Stimulated activated CD8-positive, alpha-beta memory T cell treated with anti-CD3 and anti-CD28 coated beads, Interleukin-4, amount 100 ng/mL, for 48 hours (primary cell): ENCODE results near the gene CHP1.
"Not testable (repeated sequence)": the region's sequence is repeated elsewhere in the genome, so short reads cannot be mapped to it uniquely, and the experiment has no call there.

ENCODE experiments used
- DNase-seq: peaks from one replicate; pipeline ENCODE4 v3.0.0-alpha.2; 2020

The CHP1 gene

DNA sequence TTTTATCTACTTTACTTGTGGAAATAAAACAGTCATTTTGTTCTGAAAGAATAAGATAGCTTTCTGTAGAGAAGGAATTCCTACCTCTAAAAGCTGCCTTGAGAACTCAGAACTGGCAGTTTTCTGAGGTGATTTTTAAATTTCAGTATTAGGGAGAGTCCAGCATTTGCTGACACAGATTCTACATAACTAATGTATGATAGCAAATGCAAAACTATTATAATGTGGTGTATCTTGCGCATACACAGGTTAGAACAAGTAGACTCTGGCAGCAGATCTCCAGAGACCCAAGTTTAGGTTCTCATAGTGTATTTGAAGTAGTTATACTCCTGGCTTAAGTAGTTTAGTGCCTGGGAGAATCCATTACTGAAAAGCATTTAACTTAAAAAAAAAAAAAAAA is 70.5 kb downstream of the CHP1 start:
- no peak for DNase-seq

DNA sequence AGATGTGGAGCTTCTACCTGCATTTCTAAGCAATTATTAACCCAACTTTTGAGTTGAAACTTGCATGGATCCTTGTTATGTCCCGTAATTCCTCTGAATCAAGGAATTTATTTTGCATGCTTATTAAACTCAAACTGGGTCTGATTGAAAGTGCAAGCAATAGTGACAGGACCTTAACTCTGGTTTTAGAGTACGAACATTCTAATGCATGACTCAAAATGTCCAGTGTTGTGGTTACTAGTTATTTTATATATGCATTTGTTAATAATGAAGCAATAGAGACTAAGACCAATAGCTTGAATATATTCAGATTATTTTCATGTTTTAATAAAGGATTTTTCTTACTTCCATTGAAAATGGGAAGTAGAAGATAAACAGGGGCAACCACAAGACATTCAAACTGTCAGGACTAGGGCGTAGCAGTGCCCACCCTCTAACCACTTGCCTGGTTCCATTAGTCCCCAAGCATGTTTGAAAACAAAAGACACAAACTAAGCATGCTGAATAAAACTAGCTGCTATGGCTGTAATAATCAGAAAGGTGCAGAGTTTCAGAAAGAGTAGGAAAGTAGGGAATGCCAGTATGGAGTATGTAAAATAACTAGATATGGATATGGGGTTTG is 73.2 kb downstream of the CHP1 start:
- DNase-seq: no peak

DNA sequence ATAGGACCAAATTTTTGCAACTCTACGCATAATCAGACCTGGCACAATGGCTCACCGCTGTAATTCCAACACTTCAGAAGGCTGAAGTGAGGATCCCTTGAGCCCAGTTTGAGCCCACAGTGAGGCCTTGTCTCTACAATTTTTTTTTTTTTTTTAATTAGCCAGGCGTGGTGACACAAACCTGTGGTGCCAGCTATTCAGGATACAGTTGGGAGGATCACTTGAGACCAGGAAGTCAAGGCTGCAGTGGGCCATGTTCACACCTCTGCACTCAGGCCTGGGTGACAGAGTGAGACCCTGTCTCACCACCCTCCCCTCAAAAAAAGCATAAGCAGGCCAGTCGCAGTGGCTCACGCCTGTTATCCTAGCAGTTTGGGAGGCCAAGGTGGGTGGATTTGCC is 76.6 kb downstream of the CHP1 start:
- no peak for DNase-seq

DNA sequence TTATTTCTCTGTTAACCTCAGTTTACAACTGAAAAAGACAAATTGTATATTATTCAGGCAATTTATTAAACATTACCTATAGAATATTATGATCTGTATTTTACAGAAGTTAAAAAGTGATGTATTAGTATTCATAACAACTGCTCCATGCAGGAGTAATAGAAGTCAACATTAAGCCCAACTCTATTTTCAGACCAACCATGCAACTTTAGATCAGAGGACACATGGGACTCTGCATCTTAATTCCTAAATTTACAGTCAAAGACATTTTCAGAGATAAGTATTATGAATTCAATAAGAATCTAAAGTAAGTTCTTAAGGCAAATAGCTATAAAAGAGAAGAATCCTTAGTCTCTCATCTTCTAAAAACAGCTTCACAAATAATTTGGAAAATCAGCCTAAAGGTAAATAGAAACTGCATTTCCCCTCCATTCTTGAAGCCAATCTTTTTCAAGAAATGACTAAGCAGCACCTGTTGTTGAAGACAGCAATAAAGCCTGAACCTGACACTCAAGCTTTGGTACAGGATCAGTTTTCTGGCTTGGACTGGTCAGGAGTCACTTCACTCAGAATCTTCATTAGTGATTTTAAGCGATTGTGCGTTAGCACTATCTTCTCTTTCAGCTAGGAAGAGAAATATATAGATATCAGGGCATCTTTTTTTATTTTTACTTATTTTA is 78.3 kb downstream of the CHP1 start:
- DNase-seq: no peak

DNA sequence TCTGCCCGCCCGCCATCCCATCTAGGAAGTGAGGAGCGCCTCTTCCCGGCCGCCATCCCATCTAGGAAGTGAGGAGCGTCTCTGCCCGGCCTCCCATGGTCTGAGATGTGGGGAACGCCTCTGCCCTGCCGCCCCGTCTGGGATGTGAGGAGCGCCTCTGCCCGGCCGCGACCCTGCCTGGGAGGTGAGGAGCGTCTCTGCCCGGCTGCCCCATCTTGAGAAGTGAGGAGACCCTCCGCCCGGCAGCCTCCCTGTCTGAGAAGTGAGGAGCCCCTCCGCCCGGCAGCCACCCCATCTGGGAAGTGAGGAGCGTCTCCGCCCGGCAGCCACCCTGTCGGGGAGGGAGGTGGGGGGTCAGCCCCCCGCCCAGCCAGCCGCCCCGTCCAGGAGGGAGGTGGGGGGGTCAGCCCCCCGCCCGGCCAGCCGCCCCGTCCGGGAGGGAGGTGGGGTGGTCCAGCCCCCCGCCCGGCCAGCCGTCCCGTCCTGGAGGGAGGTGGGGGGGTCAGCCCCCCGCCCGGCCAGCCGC is 89.8 kb downstream of the CHP1 start:
- not testable (repeated sequence) for DNase-seq

DNA sequence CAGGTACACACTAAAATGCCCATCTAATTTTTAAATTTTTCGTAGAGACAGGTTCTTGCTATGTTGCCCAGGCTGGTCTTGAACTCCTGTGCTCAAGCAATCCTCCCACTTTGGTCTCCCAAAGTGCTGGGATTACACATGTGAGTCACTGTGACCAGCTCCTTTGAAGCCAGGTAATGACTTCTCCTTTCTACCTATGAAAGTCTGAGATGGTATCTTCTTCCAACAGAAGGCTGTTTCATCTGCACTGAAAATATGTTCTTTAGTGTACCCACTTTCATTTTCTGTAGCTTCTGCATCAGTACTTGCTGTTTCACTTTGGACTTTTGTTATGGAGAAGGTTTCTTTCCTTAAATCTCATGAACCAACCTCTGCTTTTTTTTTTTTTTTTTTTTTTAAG is 92.5 kb downstream of the CHP1 start:
- DNase-seq: no peak

DNA sequence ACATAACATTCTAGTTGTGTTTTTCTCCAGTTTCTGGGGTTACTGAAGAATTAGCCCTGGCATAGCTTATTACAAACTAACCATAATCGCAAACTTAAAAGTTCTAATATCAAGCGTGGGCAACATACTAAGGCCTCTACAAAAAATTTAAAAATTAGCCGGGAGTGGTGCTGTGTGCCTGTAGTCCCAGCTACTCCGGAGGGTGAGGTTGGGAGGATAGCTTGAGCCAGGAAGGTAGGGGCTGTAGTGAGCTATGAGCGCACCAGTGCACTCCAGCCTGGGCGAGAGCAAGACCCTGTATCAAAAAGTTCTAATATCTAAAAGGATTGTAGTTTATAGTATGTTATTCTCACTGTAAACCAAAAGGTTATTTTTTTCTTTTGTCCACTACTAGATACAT is 100.2 kb downstream of the CHP1 start:
- DNase-seq: no peak
